GM18868 (cell line): ENCODE measurements around the gene FOXF1.

Source experiments
- ATAC-seq: cut with Tn5 transposase; IDR thresholded peaks from one replicate; pipeline ENCODE4 v1.9.1; 2021; ENCODE audit warnings: mild to moderate bottlenecking, moderate library complexity; ENCODE audit not compliant: unreplicated experiment

FOXF1 gene

DNA sequence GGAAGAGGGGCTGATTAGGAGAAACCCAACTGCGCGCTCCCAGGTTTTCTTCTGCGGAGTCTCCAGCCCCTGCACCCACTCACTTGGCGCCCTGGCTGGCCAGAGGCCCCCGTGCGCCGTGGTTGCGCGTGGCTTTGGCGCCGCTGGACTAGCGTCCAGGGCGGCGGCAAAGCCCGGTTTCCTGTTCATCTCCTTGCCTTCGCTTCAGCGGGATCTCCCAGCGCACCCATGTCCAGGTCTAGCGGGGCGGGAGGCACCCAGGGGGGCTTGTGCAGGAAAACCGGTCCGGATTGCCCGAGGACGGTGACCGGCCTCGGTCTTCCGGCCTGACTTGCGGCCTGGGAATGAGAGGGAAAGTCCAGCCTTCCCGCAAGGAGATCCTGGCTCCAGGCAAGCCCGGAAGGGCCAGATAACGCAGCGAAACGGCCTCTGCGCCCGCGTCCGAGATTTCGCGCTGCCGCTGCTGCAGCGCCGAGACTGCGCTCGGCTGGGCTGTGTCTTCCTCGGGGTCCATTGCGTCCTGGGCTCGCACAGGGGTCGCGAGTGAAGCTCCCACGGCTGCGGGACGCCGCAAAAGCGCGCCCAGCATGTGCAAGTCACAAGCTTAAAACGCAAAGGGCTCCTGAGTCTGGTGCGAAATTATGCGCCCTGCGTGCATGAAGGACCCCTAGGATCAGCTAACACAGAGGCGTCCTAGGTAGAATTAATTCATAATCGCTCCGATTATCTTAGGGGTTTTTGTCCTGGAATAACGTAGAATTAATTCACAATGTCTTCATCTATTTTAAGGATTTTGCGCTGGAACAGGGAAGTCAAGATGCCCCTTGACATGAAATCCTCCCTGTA, 5.7 kb downstream of the FOXF1 start:
- ATAC-seq, result no peak

DNA sequence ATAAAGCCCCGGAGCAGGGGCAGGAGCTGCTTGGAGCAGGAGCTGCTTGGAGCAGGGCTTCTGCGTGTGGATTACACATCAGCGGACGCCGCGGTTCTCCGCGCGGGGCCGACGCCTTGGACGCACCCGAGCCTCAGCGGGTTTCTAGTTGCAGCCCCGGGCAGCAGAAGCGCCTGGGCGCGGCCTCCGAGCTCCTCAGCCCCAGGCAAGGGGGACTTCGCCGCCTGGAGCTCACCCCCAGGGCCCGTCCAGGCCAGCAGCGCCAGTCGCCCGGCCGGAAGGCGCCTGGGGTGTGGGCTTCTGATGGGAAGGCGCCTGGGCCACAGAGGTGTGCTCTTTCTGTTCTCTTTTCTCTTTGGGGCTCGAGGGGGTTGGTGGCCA, 6.3 kb downstream of the FOXF1 start:
- no peak for ATAC-seq

DNA sequence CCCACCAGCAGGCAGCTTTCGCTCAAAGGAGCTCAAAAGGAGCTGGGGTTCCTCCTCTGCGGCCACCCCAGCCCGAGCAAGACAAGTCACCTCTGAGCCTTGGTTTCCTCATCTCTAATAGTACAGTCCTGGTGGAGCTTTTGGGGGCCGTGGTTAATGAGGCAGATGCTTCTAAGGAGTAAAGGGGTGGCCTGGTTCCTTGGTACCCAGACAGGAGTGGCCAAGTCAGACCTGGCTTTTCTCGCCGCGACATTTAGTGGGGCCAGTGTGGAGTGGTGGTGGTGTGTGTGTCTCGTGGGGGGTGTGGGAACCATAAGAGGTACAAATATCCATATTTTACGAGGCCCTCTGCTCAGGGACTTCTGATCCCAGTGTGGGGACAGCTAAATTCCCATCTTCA, 6.7 kb downstream of the FOXF1 start:
- ATAC-seq, result no peak

DNA sequence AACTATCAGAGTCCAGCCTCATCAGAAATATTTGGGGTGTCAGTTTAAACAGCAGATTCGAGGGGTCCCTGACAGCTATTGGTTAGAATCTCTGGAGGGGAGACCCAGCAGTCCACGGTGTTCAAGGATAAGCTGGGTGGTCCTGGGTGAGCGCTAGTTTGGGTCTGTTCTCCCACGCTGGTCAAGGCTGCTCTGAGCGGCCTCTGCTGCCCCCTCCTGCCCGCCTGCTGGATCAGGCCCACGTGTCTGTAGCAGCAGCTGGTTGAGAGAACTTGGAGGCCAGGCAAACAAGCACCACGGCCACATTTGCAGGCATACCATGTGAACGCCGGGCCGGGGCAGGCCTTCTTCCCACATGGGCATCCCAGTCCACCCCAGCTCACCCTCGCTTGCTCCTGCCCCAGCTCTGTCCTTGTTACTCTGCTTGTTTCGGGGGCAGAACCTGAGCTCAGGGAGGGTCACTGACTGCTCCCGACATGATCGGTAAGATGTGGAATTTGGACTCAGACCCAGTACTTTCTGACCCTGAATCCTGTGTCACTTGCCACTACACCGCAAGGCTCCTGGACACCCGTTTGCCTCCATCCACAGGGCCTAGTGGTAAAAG, 7.4 kb downstream of the FOXF1 start:
- no peak for ATAC-seq

DNA sequence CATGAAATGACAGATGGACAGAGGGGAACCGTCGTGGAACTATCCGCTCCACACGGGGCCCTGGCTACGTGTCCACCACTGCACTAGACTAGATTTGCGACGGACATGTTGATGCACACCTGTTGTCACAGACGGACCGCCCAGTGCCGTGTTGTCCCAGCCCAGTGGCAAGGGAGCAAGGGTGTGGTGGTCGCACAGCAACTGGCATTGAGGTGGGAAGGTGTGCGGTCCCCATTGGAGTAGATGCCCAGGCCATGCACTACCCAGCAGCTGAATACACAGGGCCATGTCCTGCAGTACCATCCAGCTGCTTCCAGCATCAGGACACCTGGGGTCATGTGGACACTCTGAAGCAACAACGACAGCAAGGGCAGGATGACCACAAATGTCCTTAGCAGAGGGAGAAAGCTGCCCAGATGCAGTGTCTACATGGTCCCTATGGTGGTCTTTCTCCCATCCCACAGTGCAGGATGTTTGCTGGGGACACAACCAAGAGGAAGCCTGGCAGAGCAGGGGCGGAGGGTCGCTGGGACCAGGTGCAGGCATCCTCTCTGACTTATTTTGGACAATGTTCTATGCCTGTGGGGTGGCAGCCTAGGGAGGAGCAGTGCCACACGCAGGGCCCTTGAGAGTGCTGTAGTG, 8.8 kb downstream of the FOXF1 start:
- ATAC-seq, result no peak

DNA sequence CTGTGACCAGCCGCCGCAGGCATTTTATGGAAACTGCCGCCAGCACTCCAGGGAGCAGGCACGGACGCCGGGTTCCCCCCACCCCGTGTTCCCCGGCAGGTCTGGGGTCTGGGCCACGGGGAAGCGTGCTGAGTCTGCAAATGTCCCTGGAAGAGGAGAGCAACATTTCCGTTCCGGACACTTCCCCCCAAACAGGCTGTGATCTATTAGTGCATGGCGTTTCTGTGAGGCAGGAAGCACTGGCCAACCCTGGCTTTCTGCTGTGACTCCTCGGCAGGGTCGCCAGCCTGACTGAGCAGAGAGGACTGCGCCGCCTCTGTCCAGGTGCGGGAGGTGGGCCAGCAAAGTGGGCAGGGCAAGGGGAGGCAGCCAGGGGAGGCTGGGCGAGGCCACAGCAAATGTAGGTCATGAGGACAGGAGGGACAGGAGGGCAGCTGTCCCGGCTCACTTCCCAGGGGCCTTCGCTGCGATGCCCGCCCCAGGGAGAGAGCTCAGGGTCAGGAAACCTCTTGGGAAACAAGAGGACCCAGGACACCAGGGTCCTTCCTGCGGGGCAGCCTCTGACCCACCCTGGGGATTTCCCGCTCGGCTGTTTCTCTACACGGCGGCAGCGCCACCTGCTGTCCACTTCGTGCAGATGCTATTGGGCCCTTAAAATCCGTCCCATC, 9.5 kb downstream of the FOXF1 start:
- ATAC-seq, result no peak

DNA sequence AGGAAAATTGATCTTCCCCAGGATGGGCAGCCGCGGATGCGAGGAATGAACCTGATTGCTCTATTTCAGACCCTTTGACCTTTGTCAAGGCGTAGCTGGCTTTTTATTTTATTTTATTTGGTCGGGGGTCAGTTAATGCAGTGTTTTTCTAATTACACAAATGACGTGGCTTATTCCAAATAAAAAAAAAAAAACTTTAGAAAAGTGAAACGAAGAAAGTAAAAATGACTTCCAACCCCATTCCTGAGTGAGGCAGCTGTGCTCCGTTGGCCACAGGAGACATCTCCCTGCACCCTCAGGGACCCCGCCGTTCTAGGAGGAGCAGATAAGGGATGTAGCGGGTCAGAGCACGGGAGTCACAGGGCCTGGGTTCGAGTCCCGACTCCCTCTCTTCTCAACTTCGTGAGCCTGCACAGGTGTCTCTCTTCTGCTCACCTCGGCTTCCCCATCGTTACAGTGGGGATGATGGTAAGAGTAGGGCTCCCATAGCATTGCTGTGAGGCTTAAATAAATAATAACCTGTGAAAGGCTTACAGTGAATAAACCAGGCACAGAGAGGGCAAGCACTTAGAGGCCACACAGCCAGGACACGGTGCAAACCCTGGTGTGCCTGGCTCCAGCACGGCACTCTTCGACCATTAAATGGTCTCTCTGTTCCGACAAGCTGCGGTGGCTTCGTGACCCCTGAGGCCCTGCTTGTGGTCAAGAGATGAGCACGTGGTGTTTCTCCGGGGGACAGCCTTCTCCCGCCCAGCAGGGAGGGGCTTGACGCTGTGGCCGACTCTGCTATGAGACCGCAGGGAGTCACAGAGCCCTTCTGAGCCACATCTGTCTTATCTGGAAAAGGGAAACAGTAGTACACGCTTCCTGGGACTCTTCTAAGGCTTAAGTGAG, 10.2 kb downstream of the FOXF1 start:
- no peak for ATAC-seq

DNA sequence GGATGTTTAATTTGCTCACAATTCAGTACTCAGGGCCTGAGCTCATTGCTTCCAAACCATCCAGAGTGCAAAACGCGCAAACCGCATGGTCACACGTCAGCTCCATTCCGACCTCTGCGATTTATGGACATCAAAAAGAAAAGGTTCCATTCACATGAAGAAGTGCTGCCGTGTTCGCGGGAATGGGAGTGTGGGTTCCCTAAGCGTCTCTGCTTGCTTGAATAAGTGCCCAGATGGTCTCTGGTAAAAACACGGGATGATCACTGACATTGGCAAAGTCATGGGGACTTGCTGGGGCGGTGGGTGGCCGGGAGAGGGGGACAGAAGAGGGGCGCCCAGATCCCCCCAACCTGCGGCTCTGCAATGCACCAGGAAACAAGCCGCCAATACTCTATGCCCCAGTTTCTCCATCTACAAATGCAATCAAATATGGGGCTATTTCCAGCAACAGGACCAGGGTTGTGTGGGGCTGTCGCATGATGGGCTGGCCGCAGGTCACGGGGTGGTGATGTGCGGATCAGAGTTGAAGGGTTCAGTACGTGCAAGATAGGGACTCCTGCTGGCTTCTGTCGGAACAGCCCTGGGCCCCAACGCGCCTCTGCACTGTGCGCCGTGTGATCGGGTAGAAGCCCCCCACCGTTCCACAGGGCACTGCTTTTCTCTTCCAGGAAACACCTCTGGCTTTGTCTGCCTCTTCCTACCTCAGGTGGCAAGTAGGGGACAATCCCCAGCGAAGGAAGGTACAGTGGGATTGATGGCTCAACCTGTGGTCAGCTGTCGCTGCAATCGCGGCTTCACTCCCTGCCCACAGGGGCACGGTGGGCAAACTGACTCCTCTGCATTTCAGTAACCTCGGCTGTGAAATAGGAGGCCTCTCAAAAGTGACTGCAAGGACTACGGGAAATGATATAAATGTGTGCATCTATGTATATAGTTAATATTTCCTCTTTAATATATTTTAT, 11.2 kb downstream of the FOXF1 start:
- ATAC-seq, result no peak

DNA sequence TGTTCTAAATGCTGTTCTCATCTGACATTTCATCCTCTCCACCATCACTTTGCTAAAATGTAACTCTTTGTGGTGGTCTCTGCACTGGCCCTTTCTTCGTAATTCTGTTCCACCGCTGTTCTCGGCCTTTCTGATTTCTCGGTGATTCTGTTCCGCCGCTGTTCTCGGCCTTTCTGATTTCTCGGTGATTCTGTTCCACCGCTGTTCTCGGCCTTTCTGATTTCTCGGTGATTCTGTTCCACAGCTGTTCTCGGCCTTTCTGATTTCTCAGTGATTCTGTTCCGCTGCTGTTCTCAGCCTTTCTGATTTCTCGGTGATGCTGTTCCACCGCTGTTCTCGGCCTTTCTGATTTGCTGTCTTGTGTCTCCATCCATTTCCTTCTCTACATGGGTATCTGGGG, 12.3 kb downstream of the FOXF1 start:
- ATAC-seq, result no peak

DNA sequence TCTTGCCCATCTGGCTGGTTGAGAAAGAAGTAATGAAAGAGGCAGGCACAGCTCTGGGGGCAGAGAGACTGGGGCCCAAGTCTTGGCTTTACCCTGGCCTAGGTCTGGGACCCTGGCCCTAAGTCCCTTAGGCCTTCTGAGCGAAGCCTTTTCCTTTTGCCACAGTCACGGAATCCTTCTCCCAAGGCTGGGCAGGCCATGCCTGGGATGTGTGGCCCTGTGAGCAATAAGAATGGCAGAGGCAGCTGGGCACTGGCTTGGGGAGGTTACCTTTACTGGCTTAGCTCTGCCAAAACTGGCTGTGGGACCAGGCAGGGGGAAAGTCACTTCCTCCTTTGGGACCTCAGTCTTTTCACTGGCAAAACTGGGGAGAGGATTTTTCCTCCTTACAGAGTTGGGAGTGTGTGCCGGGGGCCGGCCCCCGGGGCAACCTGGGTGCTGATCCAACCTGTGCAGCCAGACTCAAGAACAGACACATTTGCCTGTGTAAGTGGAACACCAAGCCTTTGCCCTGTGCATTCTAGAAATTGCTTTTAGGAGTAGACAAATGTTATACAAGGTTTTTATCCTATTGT, 12.9 kb downstream of the FOXF1 start:
- ATAC-seq, result no peak

DNA sequence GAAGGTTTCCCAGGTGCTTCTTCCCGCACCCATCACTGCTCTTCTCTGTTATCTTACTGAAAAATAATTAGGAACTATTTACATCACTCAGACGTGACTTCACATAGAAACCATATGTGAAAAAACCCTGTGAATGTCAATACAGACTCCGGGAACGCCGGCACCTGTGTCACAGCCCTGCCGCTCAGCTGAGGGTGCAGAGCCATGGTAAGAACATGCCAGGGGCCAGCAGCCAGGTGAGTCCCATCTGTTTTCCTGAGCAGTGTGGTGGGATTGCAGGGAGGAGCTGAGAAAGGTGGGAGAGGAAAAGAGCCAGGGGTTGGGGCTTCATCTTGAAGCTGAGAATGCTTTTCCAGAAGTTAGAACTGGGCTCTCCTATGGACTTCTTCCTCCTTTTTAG, 13.7 kb downstream of the FOXF1 start:
- ATAC-seq, result no peak

DNA sequence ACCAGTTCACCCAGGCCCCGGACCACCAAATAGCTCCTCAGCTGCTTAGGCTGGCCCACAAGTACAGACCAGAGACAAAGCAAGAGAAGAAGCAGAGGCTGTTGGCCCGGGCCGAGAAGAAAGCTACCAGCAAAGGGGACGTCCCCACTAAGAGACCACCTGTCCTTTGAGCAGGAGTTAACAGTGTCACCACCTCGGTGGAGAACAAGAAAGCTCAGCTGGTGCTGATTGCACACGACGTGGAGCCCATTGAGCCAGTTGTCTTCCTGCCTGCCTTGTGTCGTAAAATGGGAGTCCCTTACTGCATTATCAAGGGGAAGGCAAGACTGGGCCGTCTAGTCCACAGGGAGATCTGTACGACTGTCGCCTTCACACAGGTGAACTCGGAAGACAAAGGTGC, 15.4 kb downstream of the FOXF1 start:
- ATAC-seq, result no peak

DNA sequence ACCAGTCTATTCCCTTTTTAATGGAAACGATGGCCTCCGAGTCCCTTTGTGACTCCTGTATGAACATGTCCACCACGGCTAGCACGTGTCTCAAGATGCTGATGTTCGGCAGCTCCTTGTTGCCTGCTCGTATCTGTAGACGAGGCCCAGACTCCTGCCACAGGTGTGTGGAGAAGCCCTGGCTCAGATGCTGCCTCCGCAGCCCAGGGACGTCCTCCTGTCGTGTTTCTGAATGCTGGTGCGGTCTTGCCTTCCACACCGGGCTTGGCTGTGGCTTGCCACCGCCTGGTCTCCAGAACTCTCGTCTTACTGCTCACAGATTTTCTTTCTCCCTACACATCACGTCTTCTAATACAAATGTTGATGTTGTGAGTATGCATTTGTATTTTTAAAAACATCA, 17.0 kb downstream of the FOXF1 start:
- ATAC-seq, result no peak

DNA sequence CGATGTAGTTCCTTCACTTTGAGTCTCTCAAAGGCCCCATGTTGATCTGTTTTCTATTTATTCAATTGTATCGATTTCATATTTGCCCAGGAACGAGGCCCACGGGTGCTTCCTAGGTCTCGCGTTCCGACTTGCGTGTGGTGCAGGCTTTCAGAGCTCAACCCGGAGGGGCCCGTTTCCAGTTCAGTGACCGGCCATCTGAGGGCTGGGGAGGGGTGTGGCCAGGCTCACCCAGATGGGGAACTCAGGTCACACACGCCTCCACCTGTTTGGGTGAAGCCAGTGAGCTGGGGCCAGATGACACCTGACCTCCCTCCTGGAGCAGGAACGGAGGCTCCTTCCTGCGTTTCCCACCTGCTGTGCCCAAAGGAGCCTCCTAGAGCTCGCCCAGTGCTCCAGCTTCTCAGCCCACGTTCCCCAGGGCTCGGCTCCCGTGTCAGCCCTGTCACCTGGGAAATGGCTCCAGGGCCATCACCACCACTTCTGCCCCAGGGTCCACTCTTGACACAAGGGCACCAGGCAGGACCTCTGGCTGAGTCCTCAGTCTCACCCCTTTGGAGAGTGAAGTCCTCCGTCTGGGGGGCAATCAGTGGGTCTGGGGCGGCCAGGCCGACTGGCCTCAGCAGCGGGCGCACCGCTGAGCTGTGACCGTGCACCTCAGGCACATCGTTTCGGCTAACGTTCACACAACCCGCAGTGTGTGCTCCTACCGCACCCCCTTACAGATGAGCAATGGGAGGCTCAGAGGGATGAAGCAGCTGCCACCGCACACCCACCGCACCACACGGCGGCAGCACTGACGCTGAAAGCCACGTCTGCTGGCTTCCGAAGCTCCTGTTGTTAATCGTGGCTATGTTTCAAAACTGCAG, 18.0 kb downstream of the FOXF1 start:
- ATAC-seq, result no peak

DNA sequence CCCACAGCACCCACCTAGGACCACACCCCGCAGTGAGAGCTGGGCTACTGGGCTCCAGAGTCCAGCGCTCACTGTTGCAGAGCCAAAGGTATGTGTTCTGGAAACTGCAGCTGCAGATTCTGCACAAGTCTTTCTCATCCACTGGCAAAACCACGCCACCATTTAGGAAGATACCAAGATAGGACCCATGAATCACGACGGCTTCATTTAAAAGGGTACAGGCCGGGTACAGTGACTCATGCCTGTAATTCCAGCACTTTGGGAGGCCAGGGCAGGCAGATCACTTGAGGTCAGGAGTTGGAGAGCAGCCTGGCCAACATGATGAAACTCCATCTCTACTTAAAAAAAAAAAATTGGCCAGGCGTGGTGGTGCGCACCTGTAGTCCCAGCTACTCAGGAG, 18.8 kb downstream of the FOXF1 start:
- no peak for ATAC-seq

DNA sequence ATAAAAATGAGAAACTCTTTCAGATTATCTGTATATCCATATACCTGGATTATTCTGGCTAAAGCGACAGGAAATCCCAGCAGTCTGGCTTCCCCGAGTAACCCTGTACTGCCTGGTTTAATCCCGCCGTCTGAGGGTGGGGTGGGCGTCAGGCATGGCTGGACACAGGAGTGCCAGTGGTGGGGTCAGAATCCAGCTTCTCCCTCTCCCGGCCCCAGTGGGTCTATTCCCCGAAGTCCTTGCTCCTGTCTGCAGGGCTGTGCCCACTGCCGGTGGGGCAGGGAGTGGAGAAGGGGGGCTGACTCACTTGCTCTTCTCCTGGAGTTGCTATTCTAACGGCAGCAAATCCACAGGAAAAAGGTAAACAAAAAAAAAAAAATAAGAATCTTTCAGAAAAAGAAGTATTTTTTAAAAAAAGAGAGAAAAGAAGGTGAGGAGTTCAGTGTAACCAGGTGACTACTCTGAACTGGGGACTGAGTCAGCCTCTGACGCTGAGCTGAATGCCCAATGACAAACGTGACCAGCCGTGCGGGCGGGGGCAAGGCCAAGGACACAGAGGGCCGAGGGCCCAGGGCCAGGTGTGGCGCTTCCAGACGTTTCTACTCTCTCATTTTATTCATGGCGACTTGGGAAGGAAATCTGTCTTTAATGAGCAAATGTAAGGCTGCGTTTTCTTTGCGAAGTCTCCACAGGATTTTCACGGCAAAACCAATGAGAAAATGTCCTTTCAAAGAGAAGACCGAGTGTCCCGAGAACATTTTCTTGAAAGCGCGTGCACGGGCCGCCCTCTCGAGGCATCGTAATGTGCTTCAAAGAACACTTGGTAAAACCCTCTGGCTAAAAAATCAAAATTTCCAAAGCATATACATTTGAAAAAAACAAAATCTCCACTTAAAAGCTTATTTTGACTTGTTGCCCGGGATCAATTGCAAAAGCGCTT, 20.2 kb downstream of the FOXF1 start:
- ATAC-seq, result no peak

DNA sequence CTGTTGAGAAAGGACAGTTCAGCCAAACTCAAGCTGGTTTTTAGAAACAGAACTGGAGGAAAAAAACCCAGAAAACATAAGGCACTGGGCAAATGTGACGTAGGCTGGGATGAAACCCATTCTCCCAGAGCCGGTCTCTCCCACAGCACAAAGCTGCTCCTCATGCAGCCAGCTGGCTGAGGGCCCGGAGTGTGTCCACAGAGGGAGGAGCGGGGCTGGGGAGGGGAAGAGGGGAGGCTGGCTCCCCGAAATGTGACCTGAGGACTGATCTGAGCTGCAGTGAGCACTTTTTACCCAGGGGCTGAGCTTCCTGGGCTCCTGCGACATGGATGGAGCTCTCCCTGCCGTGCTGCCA, 20.8 kb downstream of the FOXF1 start:
- ATAC-seq, result no peak
